Measurements from ENCODE around the gene IL11. TPM values are rescaled to one million over a fixed set of nuclear protein-coding genes. Genes with fewer than 3 reads are reported as not detected.

IL11 gene
- total and polyA plus RNA-seq, 2 of the 8 experiments (the other 6 are each of a cell fraction or from before 2014, with no cell fraction given), result 1.7 to 2.8 TPM

- Histone ChIP-seq H2BK5ac (ENCODE audit: low read depth, low read length) (no peak overlapping the region), H3K9ac (replicated peaks in 1 of 4; ENCODE audit: extremely low read depth in 1 of 4, low read depth in 3 of 4, low read length in 3 of 4) (no peak overlapping the region), H3K79me2 (ENCODE audit: control insufficient read depth in 1 of 2, insufficient read depth in 2 of 2, low read length in 2 of 2) (no peaks in the 10 kb centered on the region), H3K4ac (replicated peaks; ENCODE audit: insufficient read length, low read depth, low read length) (no peak overlapping the region), H4K8ac (ENCODE audit: extremely low read depth, insufficient read depth, low read length) (peak overlapping the region; percentile 62), H2BK15ac (ENCODE audit: low read length) (no peak overlapping the region), H2AFZ (ENCODE audit: low read length) (no peak overlapping the region; the same call in 1 of the 2 replicates), H3K23me2 (ENCODE audit: low read depth, low read length) (peaks cover 12% of the 10 kb centered on the region; the same call in 1 of the 2 replicates), H2BK120ac (replicated peaks; ENCODE audit: low read depth, low read length) (no peak overlapping the region), H3K36me3 (ENCODE audit: control insufficient read depth in 2 of 4, insufficient read depth in 4 of 4, low read length in 3 of 4) (no peaks in the 10 kb centered on the region), H2AK5ac (ENCODE audit: low read depth, low read length) (no peak overlapping the region), H4K91ac (replicated peaks; ENCODE audit: insufficient read length, low read length) (peak overlapping the region; percentile 15), H3K27me3 (replicated peaks in 1 of 4; ENCODE audit: control insufficient read depth in 3 of 4, extremely low read depth in 1 of 4, insufficient read depth in 3 of 4, low read length in 3 of 4) (peaks cover 16 to 52% (median 43%) of the 10 kb centered on the region in 4 experiments), H3K23ac (ENCODE audit: insufficient read length) (no peak overlapping the region), H4K20me1 (replicated peaks in 1 of 2; ENCODE audit: control insufficient read depth in 1 of 2, insufficient read depth in 2 of 2, low read length in 2 of 2) (no peaks in the 10 kb centered on the region), H3K9me3 (ENCODE audit: insufficient read depth in 2 of 2, low read depth in 1 of 2, low read length in 1 of 2) (no peaks in the 10 kb centered on the region), H3K27ac (ENCODE audit: low read depth, low read length) (no peak overlapping the region), H3K14ac (ENCODE audit: insufficient read length) (no peak overlapping the region), H3K4me3 (ENCODE audit: extremely low read depth in 1 of 4, insufficient read depth in 2 of 4, low read depth in 3 of 4, low read length in 4 of 4) (peak overlapping the region; percentile 24 to 71 (median 46)), H2BK20ac (ENCODE audit: low read length) (no peak overlapping the region), H3K56ac (replicated peaks; ENCODE audit: insufficient read length, low read depth, low read length) (no peak overlapping the region), H4K5ac (ENCODE audit: insufficient read length, low read depth, low read length) (no peak overlapping the region), H3K4me2 (ENCODE audit: insufficient read depth in 1 of 2, low read depth in 2 of 2, low read length in 2 of 2) (peak overlapping the region; percentile 58 to 81), H3K18ac (ENCODE audit: extremely low read depth, low read length) (peak overlapping the region; percentile 78), H3K4me1 (replicated peaks in 1 of 4; ENCODE audit: control insufficient read depth in 3 of 4, insufficient read depth in 4 of 4, low read length in 3 of 4) (peaks cover 0 to 31% (median 24%) of the 10 kb centered on the region in 4 experiments; a peak in 6 of 7 replicates), H2BK12ac (ENCODE audit: low read depth, low read length) (no peak overlapping the region), H3K79me1 (ENCODE audit: low read depth, low read length) (no peaks in the 10 kb centered on the region)
- POLR2A ChIA-PET (ENCODE audit: partially characterized antibody), result interaction anchor here (0.8 to 7.1 kb wide), 12 partner anchors 10 to 109 kb away, joined by 3 to 58 read pairs (median 4); partner anchors contain the start of genes KMT5C, RPL28, TMEM238 and UBE2S
- CTCF ChIA-PET (ENCODE audit: partially characterized antibody), result interaction anchor here (0.6 to 1.5 kb wide), 4 partner anchors 11 to 165 kb away, joined by 3 to 5 read pairs (median 4); no protein-coding TSS in a partner anchor
- peak in 1 of 2 experiments; percentile 87 for DNase-seq (ENCODE audit: low read depth in 1 of 2, low spot score in 2 of 2)
- 3% methylated on average over 10 of the region's 59 CpGs; no CpG with 5 or more reads in 1 of the 2 experiments for WGBS, 2 experiments (ENCODE audit: extremely low coverage in 1 of 2, insufficient coverage in 1 of 2, insufficient read length in 1 of 2, insufficient replicate concordance in 2 of 2, low coverage in 1 of 2, low lambda C conversion rate in 2 of 2, missing lambda C conversion rate in 1 of 2)
- no peak for FAIRE-seq
- TF ChIP-seq POLR2A (IDR thresholded peaks at IDR 0.05; ENCODE audit: control extremely low read depth in 1 of 2, low read depth in 2 of 2, low read length in 2 of 2), result no peak
- TF ChIP-seq HDAC2 (IDR thresholded peaks at IDR 0.05; ENCODE audit: borderline replicate concordance in 1 of 2, low read depth in 2 of 2, low read length in 2 of 2), result 0 out of 4 replicates have a peak, but pooled peaks of 1 of the 2 experiments have one; percentile 2
- no peak for TF ChIP-seq FOSL1 (IDR thresholded peaks at IDR 0.05; ENCODE audit: insufficient read depth, low read depth, low read length)
- no peak for TF ChIP-seq JUND (IDR thresholded peaks at IDR 0.05; ENCODE audit: low read length)
- TF ChIP-seq KDM1A (IDR thresholded peaks at IDR 0.05; ENCODE audit: borderline replicate concordance, low read length), result peak; percentile 47; the same call in 1 of the 2 replicates
- no peak for TF ChIP-seq ASH2L (IDR thresholded peaks at IDR 0.05; ENCODE audit: low read length)
- no peak for TF ChIP-seq BRCA1 (IDR thresholded peaks at IDR 0.05; ENCODE audit: low read depth, low read length)
- no peak for TF ChIP-seq CBX5 (IDR thresholded peaks at IDR 0.05; ENCODE audit: low read depth, low read length)
- TF ChIP-seq CREB1 (IDR thresholded peaks at IDR 0.05), result no peak
- no peak for TF ChIP-seq ATF2 (IDR thresholded peaks at IDR 0.05; ENCODE audit: low read length)
- no peak for TF ChIP-seq POLR2AphosphoS5 (IDR thresholded peaks at IDR 0.05; ENCODE audit: low read depth, low read length)
These were observed 484 bp downstream of the IL11 start for GRCh38 chr19:55369653-55370304.
